HG03442 (cell line): ENCODE data around the gene UBAC2.
"Not testable (repeated sequence)": the region's sequence is repeated elsewhere in the genome, so short reads cannot be mapped to it uniquely, and the experiment has no call there.

Source experiments
- ATAC-seq: cut with Tn5 transposase; IDR thresholded peaks from one replicate; pipeline ENCODE4 v1.9.1; 2021; ENCODE audit warnings: mild to moderate bottlenecking, moderate library complexity; ENCODE audit not compliant: unreplicated experiment

UBAC2 gene

GRCh38 chr13:99388334-99388923 lies 187.8 kb downstream of the UBAC2 start:
- ATAC-seq = no peak

- not testable (repeated sequence) for ATAC-seq
Observed at GRCh38 chr13:99389094-99389493, 188.4 kb downstream of the UBAC2 start.

- no peak for ATAC-seq
Observed at GRCh38 chr13:99389520-99390304, 189.1 kb downstream of the UBAC2 start.

GRCh38 chr13:99390601-99391000 lies 189.9 kb downstream of the UBAC2 start:
- ATAC-seq = no peak

- ATAC-seq = no peak
Observed at GRCh38 chr13:99391781-99392469, 191.3 kb downstream of the UBAC2 start.

- ATAC-seq = no peak
Observed at GRCh38 chr13:99392470-99393135, 191.9 kb downstream of the UBAC2 start.

GRCh38 chr13:99393391-99393790 lies 192.7 kb downstream of the UBAC2 start:
- not testable (repeated sequence) for ATAC-seq

- no peak for ATAC-seq
Observed at GRCh38 chr13:99393791-99394735, 193.4 kb downstream of the UBAC2 start.

GRCh38 chr13:99395436-99395835 lies 194.8 kb downstream of the UBAC2 start:
- no peak for ATAC-seq

GRCh38 chr13:99396446-99396845 lies 195.8 kb downstream of the UBAC2 start:
- ATAC-seq = no peak

GRCh38 chr13:99398071-99398470 lies 197.4 kb downstream of the UBAC2 start:
- ATAC-seq = no peak

- ATAC-seq = no peak
Observed at GRCh38 chr13:99398916-99399622, 198.4 kb downstream of the UBAC2 start.

GRCh38 chr13:99399623-99399974 lies 198.9 kb downstream of the UBAC2 start:
- ATAC-seq = no peak

- ATAC-seq = no peak
Observed at GRCh38 chr13:99403458-99403971, 202.9 kb downstream of the UBAC2 start.

- ATAC-seq = no peak
Observed at GRCh38 chr13:99404005-99404755, 203.5 kb downstream of the UBAC2 start.

GRCh38 chr13:99405966-99406365 lies 205.3 kb downstream of the UBAC2 start:
- no peak for ATAC-seq

- ATAC-seq = no peak
Observed at GRCh38 chr13:99406799-99407201, 206.1 kb downstream of the UBAC2 start.

- ATAC-seq = no peak
Observed at GRCh38 chr13:99407906-99408702, 207.4 kb downstream of the UBAC2 start.
